ENCODE data around the gene METTL9. TPM values are rescaled to one million over a fixed set of nuclear protein-coding genes. Genes with fewer than 3 reads are reported as not detected.

The METTL9 gene
- total RNA-seq, 2 experiments from 2014 or later, result 116 to 122 TPM

GRCh38 chr16:21654881-21655280 is 55.5 kb downstream of the METTL9 start:
- Mint-ChIP-seq H3K27ac (no peak overlapping the region), H3K36me3 (ENCODE audit: low read depth) (peaks cover 19% of the 10 kb centered on the region), H3K9me3 (no peaks in the 10 kb centered on the region), H3K4me3 (no peak overlapping the region), H3K4me1 (ENCODE audit: low read depth) (peaks cover 45% of the 10 kb centered on the region), H3K27me3 (no peaks in the 10 kb centered on the region)
- POLR2A ChIA-PET, result interaction anchor here (1.2 kb wide), 1 partner anchor 10 kb away, joined by 3 read pairs; no protein-coding TSS in a partner anchor
- DNase-seq (no peak), ATAC-seq (no peak)
- CTCF ChIA-PET, result interaction anchor here (5.5 kb wide), 1 partner anchor 51 kb away, joined by 133 read pairs; no protein-coding TSS in a partner anchor
- intact Hi-C loops (cut with micrococcal nuclease), result loop anchor here (5.0 kb wide), 1 partner anchor 52 kb away; no protein-coding TSS in a partner anchor
- TF ChIP-seq, protein P1, sequence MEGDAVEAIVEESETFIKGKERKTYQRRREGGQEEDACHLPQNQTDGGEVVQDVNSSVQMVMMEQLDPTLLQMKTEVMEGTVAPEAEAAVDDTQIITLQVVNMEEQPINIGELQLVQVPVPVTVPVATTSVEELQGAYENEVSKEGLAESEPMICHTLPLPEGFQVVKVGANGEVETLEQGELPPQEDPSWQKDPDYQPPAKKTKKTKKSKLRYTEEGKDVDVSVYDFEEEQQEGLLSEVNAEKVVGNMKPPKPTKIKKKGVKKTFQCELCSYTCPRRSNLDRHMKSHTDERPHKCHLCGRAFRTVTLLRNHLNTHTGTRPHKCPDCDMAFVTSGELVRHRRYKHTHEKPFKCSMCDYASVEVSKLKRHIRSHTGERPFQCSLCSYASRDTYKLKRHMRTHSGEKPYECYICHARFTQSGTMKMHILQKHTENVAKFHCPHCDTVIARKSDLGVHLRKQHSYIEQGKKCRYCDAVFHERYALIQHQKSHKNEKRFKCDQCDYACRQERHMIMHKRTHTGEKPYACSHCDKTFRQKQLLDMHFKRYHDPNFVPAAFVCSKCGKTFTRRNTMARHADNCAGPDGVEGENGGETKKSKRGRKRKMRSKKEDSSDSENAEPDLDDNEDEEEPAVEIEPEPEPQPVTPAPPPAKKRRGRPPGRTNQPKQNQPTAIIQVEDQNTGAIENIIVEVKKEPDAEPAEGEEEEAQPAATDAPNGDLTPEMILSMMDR (IDR thresholded peaks at IDR 0.05), result no peak

GRCh38 chr16:21656795-21657768 is 57.7 kb downstream of the METTL9 start:
- DNase-seq (peak; percentile 43), ATAC-seq (no peak)
- H3K4me3 Mint-ChIP-seq, result no peak overlapping the region
- intact Hi-C loops (cut with micrococcal nuclease), result loop anchor here (5.0 kb wide), 1 partner anchor 50 kb away; no protein-coding TSS in a partner anchor
- H3K36me3 Mint-ChIP-seq (ENCODE audit: low read depth), result peaks cover 19% of the 10 kb centered on the region
- peak overlapping the region; percentile 69 for H3K27ac Mint-ChIP-seq
- POLR2A ChIA-PET, result interaction anchor here (0.6 to 1.1 kb wide), 3 partner anchors 11 to 52 kb away, joined by 3 to 4 read pairs (median 3); no protein-coding TSS in a partner anchor
- no peaks in the 10 kb centered on the region for H3K9me3 Mint-ChIP-seq
- TF ChIP-seq, protein P1 (IDR thresholded peaks at IDR 0.05), result peak; percentile 94
- no peaks in the 10 kb centered on the region for H3K27me3 Mint-ChIP-seq
- H3K4me1 Mint-ChIP-seq (ENCODE audit: low read depth), result peaks cover 48% of the 10 kb centered on the region
- CTCF ChIA-PET, result interaction anchor here (0.6 to 5.5 kb wide), 46 partner anchors 9 to 531 kb away, joined by 3 to 133 read pairs (median 8); no protein-coding TSS in a partner anchor

- ChIA-PET POLR2A (no interaction called here), CTCF (interaction anchor here (0.7 to 0.9 kb wide), 2 partner anchors 14 to 50 kb away, joined by 3 read pairs; no protein-coding TSS in a partner anchor)
- TF ChIP-seq, protein P1 (IDR thresholded peaks at IDR 0.05), result no peak
Measured at GRCh38 chr16:21659124-21659523, 59.7 kb downstream of the METTL9 start.

DNA sequence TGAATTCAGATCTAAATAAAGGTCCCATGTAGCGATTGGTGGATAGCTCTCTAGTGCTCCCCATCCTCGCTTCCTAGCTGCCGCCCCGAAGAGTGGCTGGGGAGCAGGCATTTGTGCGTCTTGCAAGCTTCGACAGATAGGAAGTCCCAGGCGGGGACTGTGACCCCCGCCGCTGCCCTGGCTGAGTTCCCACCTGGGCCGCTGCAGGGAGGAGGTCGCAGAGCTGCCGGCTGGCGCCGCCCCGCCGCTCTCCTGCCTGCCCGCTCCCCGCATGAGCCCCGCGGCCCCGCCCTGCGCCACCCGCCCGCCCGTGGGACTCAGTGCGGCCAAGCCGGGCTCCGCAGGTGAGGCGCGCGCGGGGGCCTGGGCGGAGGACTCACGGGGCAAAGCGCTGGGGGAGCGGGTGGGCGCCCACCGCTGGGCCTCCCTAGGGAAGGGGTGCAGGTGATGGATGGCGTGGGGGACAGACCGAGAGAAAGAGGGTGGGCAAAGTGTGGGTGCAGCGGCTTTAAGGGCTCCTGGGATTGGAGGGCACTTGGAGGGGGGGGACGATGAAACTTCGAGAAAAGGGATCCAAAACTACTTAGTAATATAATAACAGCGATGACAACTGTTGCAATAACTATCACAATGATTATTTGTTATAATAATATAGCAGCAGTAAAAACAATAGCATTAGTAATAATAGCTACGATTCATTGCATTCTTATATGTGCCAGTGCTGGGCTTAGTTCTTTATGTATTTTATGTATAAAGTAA is 64.7 kb downstream of the METTL9 start, which contains the start of gene OTOA:
TSS of gene OTOA (plus strand) at position 80 of the 759 bp plus-strand sequence. CDS start 14,547 bp downstream, outside the sequence.
- TF ChIP-seq, protein P1 (IDR thresholded peaks at IDR 0.05), result no peak
- Mint-ChIP-seq H3K27ac (no peak within 1 kb of the TSS), H3K9me3 (no peaks in the 10 kb centered on the region), H3K4me3 (peak within 1 kb of the TSS; percentile 59), H3K27me3 (peaks cover 6% of the 10 kb centered on the region), H3K4me1 (ENCODE audit: low read depth) (peaks cover 15% of the 10 kb centered on the region), H3K36me3 (ENCODE audit: low read depth) (no peaks in the 10 kb centered on the region)
- intact Hi-C loops (cut with micrococcal nuclease), result no loop called here
- ATAC-seq, result peak; percentile 70
- ChIA-PET CTCF (interaction anchor here (0.7 to 1.8 kb wide), 2 partner anchors 34 to 44 kb away, joined by 3 to 11 read pairs; no protein-coding TSS in a partner anchor), POLR2A (interaction anchor here (0.8 to 1.0 kb wide), 3 partner anchors 16 to 48 kb away, joined by 3 read pairs; no protein-coding TSS in a partner anchor)
- peak; percentile 39 for DNase-seq

More at GRCh38 chr16:21659124-21659523, 59.7 kb downstream of the METTL9 start:
- DNase-seq, result no peak
- Mint-ChIP-seq H3K27me3 (peaks cover 2% of the 10 kb centered on the region), H3K4me3 (no peak overlapping the region), H3K27ac (no peak overlapping the region), H3K4me1 (ENCODE audit: low read depth) (peaks cover 45% of the 10 kb centered on the region), H3K36me3 (ENCODE audit: low read depth) (peaks cover 16% of the 10 kb centered on the region), H3K9me3 (no peaks in the 10 kb centered on the region)
- intact Hi-C loops (cut with micrococcal nuclease), result loop anchor here (5.0 kb wide), 1 partner anchor 48 kb away; no protein-coding TSS in a partner anchor
- no peak for ATAC-seq
